ENCODE measurements around the gene VPS33A.
"Not testable (repeated sequence)": the region's sequence is repeated elsewhere in the genome, so short reads cannot be mapped to it uniquely, and the experiment has no call there.

VPS33A gene

GRCh38 chr12:122205053-122205925, 61.0 kb downstream of the VPS33A start:
- no peak for TF ChIP-seq CTCF (IDR thresholded peaks at IDR 0.05; ENCODE audit: insufficient read depth, low read depth, low read length, missing control alignments)
- no peak for DNase-seq (ENCODE audit: low read depth)
- no peak overlapping the region for H3K4me3 ChIP-seq (ENCODE audit: low read depth, low read length)

GRCh38 chr12:122204167-122205052, 61.9 kb downstream of the VPS33A start:
- peak overlapping the region; percentile 55; the same call in 1 of the 2 replicates for H3K4me3 ChIP-seq (ENCODE audit: low read depth, low read length)
- no peak for TF ChIP-seq CTCF (IDR thresholded peaks at IDR 0.05; ENCODE audit: insufficient read depth, low read depth, low read length, missing control alignments)
- no peak for DNase-seq (ENCODE audit: low read depth)

DNA sequence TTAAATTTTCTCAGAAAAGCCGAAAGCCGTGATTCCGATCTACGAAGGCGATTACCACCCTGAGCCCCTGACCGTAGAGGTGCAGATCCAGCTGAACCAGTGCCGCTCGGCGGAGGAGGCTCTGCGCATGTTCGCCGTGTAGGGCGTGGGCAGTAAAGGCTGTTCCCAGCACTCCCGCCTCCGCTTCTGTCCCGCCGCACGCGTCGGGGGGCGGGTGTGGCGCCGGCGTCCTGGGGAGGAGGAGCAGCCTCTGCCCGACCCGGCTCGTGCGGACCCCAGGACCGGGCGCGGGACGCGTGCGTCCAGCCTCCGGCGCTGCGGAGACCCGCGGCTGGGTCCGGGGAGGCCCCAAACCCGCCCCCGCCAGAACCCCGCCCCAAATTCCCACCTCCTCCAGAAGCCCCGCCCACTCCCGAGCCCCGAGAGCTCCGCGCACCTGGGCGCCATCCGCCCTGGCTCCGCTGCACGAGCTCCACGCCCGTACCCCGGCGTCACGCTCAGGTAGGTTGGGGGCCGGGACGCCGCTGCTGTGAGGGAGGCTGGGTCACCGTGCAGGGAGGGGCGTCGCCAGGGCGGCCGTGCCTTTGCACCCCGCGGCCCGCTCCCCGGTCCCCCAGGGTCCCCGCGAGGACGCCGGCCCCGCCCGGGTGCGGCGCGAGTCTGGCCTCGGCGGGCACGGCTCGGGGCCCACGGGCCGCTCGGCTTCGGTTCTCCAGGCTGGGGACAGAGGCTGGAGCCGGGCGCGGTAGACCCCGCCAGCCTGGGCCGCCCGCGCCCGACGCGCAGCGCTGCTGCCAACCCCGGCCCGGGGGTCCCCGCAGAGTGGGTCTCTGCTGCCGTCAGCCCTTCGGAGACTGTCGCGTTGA, 62.8 kb downstream of the VPS33A start, which contains the start of gene B3GNT4:
Gene B3GNT4 (plus strand): TSS at position 409 of the 866 bp plus-strand sequence. CDS start 910 bp downstream, outside the sequence.
- peak within 1 kb of the TSS; percentile 55 for H3K4me3 ChIP-seq (ENCODE audit: low read depth, low read length)
- no peak for DNase-seq (ENCODE audit: low read depth)
- TF ChIP-seq CTCF (IDR thresholded peaks at IDR 0.05; ENCODE audit: insufficient read depth, low read depth, low read length, missing control alignments): no peak

GRCh38 chr12:122202811-122203210, 63.5 kb downstream of the VPS33A start:
- not testable (repeated sequence) for DNase-seq (ENCODE audit: low read depth)
- H3K4me3 ChIP-seq (ENCODE audit: low read depth, low read length): peak overlapping the region; percentile 55

GRCh38 chr12:122202017-122202416, 64.3 kb downstream of the VPS33A start:
- TF ChIP-seq CTCF (IDR thresholded peaks at IDR 0.05; ENCODE audit: insufficient read depth, low read depth, low read length, missing control alignments): no peak
- H3K4me3 ChIP-seq (ENCODE audit: low read depth, low read length): no peak overlapping the region
- DNase-seq (ENCODE audit: low read depth): no peak

GRCh38 chr12:122201381-122201780, 64.9 kb downstream of the VPS33A start:
- TF ChIP-seq CTCF (IDR thresholded peaks at IDR 0.05; ENCODE audit: insufficient read depth, low read depth, low read length, missing control alignments): no peak
- DNase-seq (ENCODE audit: low read depth): no peak
- H3K4me3 ChIP-seq (ENCODE audit: low read depth, low read length): no peak overlapping the region

Data from GM12865 (cell line).